ENCODE data around the gene TARP.
"Not testable (repeated sequence)": the region's sequence is repeated elsewhere in the genome, so short reads cannot be mapped to it uniquely, and the experiment has no call there.

Gene TARP

GRCh38 chr7:38234759-38235158, 38.7 kb downstream of the TARP start:
- H3K79me1 ChIP-seq (ENCODE audit: low read length); H3K79me2 ChIP-seq (ENCODE audit: control insufficient read depth, insufficient read depth, low read length, poor library complexity): not testable (repeated sequence)
- WGBS (ENCODE audit: extremely low coverage, insufficient coverage, insufficient read length) = no CpG with 5 or more reads among the region's 11 CpGs

GRCh38 chr7:38232502-38233366, 40.7 kb downstream of the TARP start:
- Histone ChIP-seq H3K23ac (ENCODE audit: low read length) (no peak overlapping the region), H3K36me3 (ENCODE audit: control insufficient read depth in 1 of 2, insufficient read depth in 2 of 2, low read length in 2 of 2) (peaks cover 8 to 13% of the 10 kb centered on the region in 2 experiments), H2BK120ac (ENCODE audit: insufficient read depth, low read length, poor library complexity) (no peak overlapping the region), H3K9me3 (ENCODE audit: insufficient read depth, low read depth, low read length) (no peaks in the 10 kb centered on the region), H3K4me1 (ENCODE audit: control insufficient read depth in 1 of 2, insufficient read depth in 2 of 2, low read length in 2 of 2) (no peaks in the 10 kb centered on the region), H3K4ac (ENCODE audit: low read depth, low read length) (no peak overlapping the region), H3K9ac (ENCODE audit: low read length) (no peak overlapping the region), H4K8ac (ENCODE audit: low read depth, low read length) (no peak overlapping the region), H3K79me1 (ENCODE audit: low read length) (no peaks in the 10 kb centered on the region), H2BK5ac (ENCODE audit: low read depth, low read length, poor library complexity) (no peak overlapping the region), H3K79me2 (ENCODE audit: control insufficient read depth, insufficient read depth, low read length, poor library complexity) (no peaks in the 10 kb centered on the region), H2AFZ (ENCODE audit: insufficient read depth, low read length, poor library complexity) (no peak overlapping the region), H2AK5ac (ENCODE audit: low read length) (no peak overlapping the region), H4K12ac (ENCODE audit: low read depth, low read length) (no peak overlapping the region), H2BK12ac (ENCODE audit: low read length) (no peak overlapping the region), H3K14ac (ENCODE audit: low read length) (no peak overlapping the region), H3K27ac (ENCODE audit: low read depth, low read length) (no peak overlapping the region), H3K27me3 (ENCODE audit: insufficient read depth, low read length) (no peaks in the 10 kb centered on the region), H3K18ac (ENCODE audit: low read length) (no peak overlapping the region), H3K4me2 (ENCODE audit: low read length) (no peak overlapping the region), H3K4me3 (ENCODE audit: low read depth, low read length) (no peak overlapping the region), H4K91ac (ENCODE audit: low read depth, low read length) (no peak overlapping the region)
- DNase-seq = no peak
- no CpG with 5 or more reads among the region's 11 CpGs for WGBS (ENCODE audit: extremely low coverage, insufficient coverage, insufficient read length)

More at GRCh38 chr7:38234759-38235158, 38.7 kb downstream of the TARP start:
- H3K36me3 ChIP-seq (ENCODE audit: control insufficient read depth in 1 of 2, insufficient read depth in 2 of 2, low read length in 2 of 2); H3K4me2 ChIP-seq (ENCODE audit: low read length); H3K4me3 ChIP-seq (ENCODE audit: low read depth, low read length); H3K9me3 ChIP-seq (ENCODE audit: insufficient read depth, low read depth, low read length); H3K4ac ChIP-seq (ENCODE audit: low read depth, low read length); H4K91ac ChIP-seq (ENCODE audit: low read depth, low read length); H3K18ac ChIP-seq (ENCODE audit: low read length); H3K4me1 ChIP-seq (ENCODE audit: control insufficient read depth in 1 of 2, insufficient read depth in 2 of 2, low read length in 2 of 2); H2AFZ ChIP-seq (ENCODE audit: insufficient read depth, low read length, poor library complexity); DNase-seq; H2BK5ac ChIP-seq (ENCODE audit: low read depth, low read length, poor library complexity); H3K9ac ChIP-seq (ENCODE audit: low read length); H2AK5ac ChIP-seq (ENCODE audit: low read length); H3K27ac ChIP-seq (ENCODE audit: low read depth, low read length); H3K23ac ChIP-seq (ENCODE audit: low read length); H4K8ac ChIP-seq (ENCODE audit: low read depth, low read length); H2BK120ac ChIP-seq (ENCODE audit: insufficient read depth, low read length, poor library complexity); H3K14ac ChIP-seq (ENCODE audit: low read length); H2BK12ac ChIP-seq (ENCODE audit: low read length); H4K12ac ChIP-seq (ENCODE audit: low read depth, low read length); H3K27me3 ChIP-seq (ENCODE audit: insufficient read depth, low read length): not testable (repeated sequence)

GRCh38 chr7:38229884-38230642, 43.4 kb downstream of the TARP start:
- no peak overlapping the region for H3K14ac ChIP-seq (ENCODE audit: low read length)
- H3K23ac ChIP-seq (ENCODE audit: low read length) = no peak overlapping the region
- no peaks in the 10 kb centered on the region for H3K27me3 ChIP-seq (ENCODE audit: insufficient read depth, low read length)
- no peak overlapping the region for H3K27ac ChIP-seq (ENCODE audit: low read depth, low read length)
- no peaks in the 10 kb centered on the region for H3K79me1 ChIP-seq (ENCODE audit: low read length)
- no peak overlapping the region for H3K4ac ChIP-seq (ENCODE audit: low read depth, low read length)
- no peaks in the 10 kb centered on the region for H3K9me3 ChIP-seq (ENCODE audit: insufficient read depth, low read depth, low read length)
- no peak overlapping the region for H2AFZ ChIP-seq (ENCODE audit: insufficient read depth, low read length, poor library complexity)
- H3K18ac ChIP-seq (ENCODE audit: low read length) = no peak overlapping the region
- H4K91ac ChIP-seq (ENCODE audit: low read depth, low read length) = no peak overlapping the region
- no peak overlapping the region for H2BK120ac ChIP-seq (ENCODE audit: insufficient read depth, low read length, poor library complexity)
- no peak overlapping the region for H2BK5ac ChIP-seq (ENCODE audit: low read depth, low read length, poor library complexity)
- H4K12ac ChIP-seq (ENCODE audit: low read depth, low read length) = no peak overlapping the region
- no peak for DNase-seq
- peaks cover 11 to 18% of the 10 kb centered on the region in 2 experiments for H3K36me3 ChIP-seq (ENCODE audit: control insufficient read depth in 1 of 2, insufficient read depth in 2 of 2, low read length in 2 of 2)
- WGBS (ENCODE audit: extremely low coverage, insufficient coverage, insufficient read length) = no CpG with 5 or more reads among the region's 6 CpGs
- no peak overlapping the region for H2AK5ac ChIP-seq (ENCODE audit: low read length)
- no peak overlapping the region for H3K4me3 ChIP-seq (ENCODE audit: low read depth, low read length)
- no peak overlapping the region for H2BK12ac ChIP-seq (ENCODE audit: low read length)
- no peak overlapping the region for H3K9ac ChIP-seq (ENCODE audit: low read length)
- H3K79me2 ChIP-seq (ENCODE audit: control insufficient read depth, insufficient read depth, low read length, poor library complexity) = no peaks in the 10 kb centered on the region
- H3K4me2 ChIP-seq (ENCODE audit: low read length) = no peak overlapping the region
- no peak overlapping the region for H4K8ac ChIP-seq (ENCODE audit: low read depth, low read length)
- no peaks in the 10 kb centered on the region for H3K4me1 ChIP-seq (ENCODE audit: control insufficient read depth in 1 of 2, insufficient read depth in 2 of 2, low read length in 2 of 2)

- no peaks in the 10 kb centered on the region for H3K79me1 ChIP-seq (ENCODE audit: low read length)
- H3K18ac ChIP-seq (ENCODE audit: low read length) = no peak overlapping the region
- H3K4me2 ChIP-seq (ENCODE audit: low read length) = no peak overlapping the region
- no peak overlapping the region for H3K27ac ChIP-seq (ENCODE audit: low read depth, low read length)
- H3K4ac ChIP-seq (ENCODE audit: low read depth, low read length) = no peak overlapping the region
- no peak for DNase-seq
- H4K12ac ChIP-seq (ENCODE audit: low read depth, low read length) = no peak overlapping the region
- H2AFZ ChIP-seq (ENCODE audit: insufficient read depth, low read length, poor library complexity) = no peak overlapping the region
- no peak overlapping the region for H3K23ac ChIP-seq (ENCODE audit: low read length)
- H4K91ac ChIP-seq (ENCODE audit: low read depth, low read length) = no peak overlapping the region
- no peak overlapping the region for H3K9ac ChIP-seq (ENCODE audit: low read length)
- H2AK5ac ChIP-seq (ENCODE audit: low read length) = no peak overlapping the region
- no peaks in the 10 kb centered on the region for H3K9me3 ChIP-seq (ENCODE audit: insufficient read depth, low read depth, low read length)
- H2BK5ac ChIP-seq (ENCODE audit: low read depth, low read length, poor library complexity) = no peak overlapping the region
- H3K4me3 ChIP-seq (ENCODE audit: low read depth, low read length) = no peak overlapping the region
- H3K36me3 ChIP-seq (ENCODE audit: control insufficient read depth in 1 of 2, insufficient read depth in 2 of 2, low read length in 2 of 2) = peaks cover 13 to 19% of the 10 kb centered on the region in 2 experiments
- H3K27me3 ChIP-seq (ENCODE audit: insufficient read depth, low read length) = no peaks in the 10 kb centered on the region
- H3K4me1 ChIP-seq (ENCODE audit: control insufficient read depth in 1 of 2, insufficient read depth in 2 of 2, low read length in 2 of 2) = no peaks in the 10 kb centered on the region
- WGBS (ENCODE audit: extremely low coverage, insufficient coverage, insufficient read length) = no CpG with 5 or more reads among the region's 6 CpGs
- no peak overlapping the region for H3K14ac ChIP-seq (ENCODE audit: low read length)
- no peak overlapping the region for H2BK120ac ChIP-seq (ENCODE audit: insufficient read depth, low read length, poor library complexity)
- H4K8ac ChIP-seq (ENCODE audit: low read depth, low read length) = no peak overlapping the region
- no peaks in the 10 kb centered on the region for H3K79me2 ChIP-seq (ENCODE audit: control insufficient read depth, insufficient read depth, low read length, poor library complexity)
- H2BK12ac ChIP-seq (ENCODE audit: low read length) = no peak overlapping the region
These were observed 44.0 kb downstream of the TARP start for GRCh38 chr7:38229386-38229785.
